Measurements from ENCODE around the gene KLHL41. TPM values are rescaled to one million over a fixed set of nuclear protein-coding genes. Genes with fewer than 3 reads are reported as not detected.
"Not testable (repeated sequence)": the region's sequence is repeated elsewhere in the genome, so short reads cannot be mapped to it uniquely, and the experiment has no call there.

KLHL41 gene
- total and polyA plus RNA-seq, 12 donors, result 0.18 to 3.1 (median 0.55) TPM

DNA sequence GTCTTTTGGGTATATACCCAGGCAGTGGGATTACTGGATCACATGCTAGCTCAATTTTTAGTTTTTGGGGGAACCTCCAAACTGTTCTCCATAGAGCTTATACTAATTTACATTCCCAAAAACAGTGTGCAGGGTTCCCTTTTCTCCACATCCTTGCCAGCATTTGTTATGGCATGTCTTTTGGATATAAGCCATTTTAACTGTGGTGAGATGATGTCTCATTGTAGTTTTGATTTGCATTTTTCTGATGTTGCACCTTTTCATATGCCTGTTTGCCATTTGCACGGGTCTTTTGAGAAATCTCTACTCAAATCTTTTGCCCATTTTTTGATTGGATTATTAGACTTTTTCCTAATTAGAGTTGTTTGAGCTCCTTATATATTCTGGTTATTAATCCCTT lies 56.2 kb downstream of the KLHL41 start:
- DNase-seq, result no peak
- Histone ChIP-seq H3K27ac (no peak overlapping the region), H3K4me1 (replicated peaks in 1 of 2) (no peaks in the 10 kb centered on the region), H3K4me3 (no peak overlapping the region), H3K36me3 (replicated peaks in 1 of 2) (no peaks in the 10 kb centered on the region), H3K27me3 (no peaks in the 10 kb centered on the region), H3K9me3 (replicated peaks in 1 of 3) (no peaks in the 10 kb centered on the region)
- intact Hi-C loops (cut with DNase I), result no loop called here
- WGBS, 4 donors, result 52 to 97% (median 96%) methylated on average over 1 of the region's 1 CpG
- TF ChIP-seq, protein P1, sequence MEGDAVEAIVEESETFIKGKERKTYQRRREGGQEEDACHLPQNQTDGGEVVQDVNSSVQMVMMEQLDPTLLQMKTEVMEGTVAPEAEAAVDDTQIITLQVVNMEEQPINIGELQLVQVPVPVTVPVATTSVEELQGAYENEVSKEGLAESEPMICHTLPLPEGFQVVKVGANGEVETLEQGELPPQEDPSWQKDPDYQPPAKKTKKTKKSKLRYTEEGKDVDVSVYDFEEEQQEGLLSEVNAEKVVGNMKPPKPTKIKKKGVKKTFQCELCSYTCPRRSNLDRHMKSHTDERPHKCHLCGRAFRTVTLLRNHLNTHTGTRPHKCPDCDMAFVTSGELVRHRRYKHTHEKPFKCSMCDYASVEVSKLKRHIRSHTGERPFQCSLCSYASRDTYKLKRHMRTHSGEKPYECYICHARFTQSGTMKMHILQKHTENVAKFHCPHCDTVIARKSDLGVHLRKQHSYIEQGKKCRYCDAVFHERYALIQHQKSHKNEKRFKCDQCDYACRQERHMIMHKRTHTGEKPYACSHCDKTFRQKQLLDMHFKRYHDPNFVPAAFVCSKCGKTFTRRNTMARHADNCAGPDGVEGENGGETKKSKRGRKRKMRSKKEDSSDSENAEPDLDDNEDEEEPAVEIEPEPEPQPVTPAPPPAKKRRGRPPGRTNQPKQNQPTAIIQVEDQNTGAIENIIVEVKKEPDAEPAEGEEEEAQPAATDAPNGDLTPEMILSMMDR (IDR thresholded peaks at IDR 0.05), result no peak
- TF ChIP-seq POLR2A (IDR thresholded peaks at IDR 0.05), result no peak

DNA sequence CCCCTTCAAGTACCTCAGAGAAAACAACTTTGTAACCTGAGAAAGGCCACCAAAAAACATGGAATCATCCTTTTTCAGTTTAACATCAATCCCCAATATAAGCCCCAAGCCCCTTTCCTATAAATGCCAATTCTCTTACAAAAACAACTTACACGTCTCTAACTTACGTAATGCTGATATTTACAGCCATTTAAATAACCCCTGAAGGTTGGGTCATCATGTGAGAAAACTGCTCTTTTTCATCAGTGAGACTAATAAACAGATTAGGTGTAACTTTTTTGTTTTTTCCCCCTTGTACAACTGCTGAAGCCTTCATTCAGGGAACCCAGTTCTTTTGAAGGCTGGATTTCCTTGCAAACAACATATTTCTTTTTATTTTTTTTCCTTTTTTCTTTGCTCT lies 60.4 kb downstream of the KLHL41 start:
- no peak overlapping the region for H3K4me3 ChIP-seq
- TF ChIP-seq, protein P1 (IDR thresholded peaks at IDR 0.05), result no peak
- no peak for TF ChIP-seq POLR2A (IDR thresholded peaks at IDR 0.05)
- WGBS, 4 donors, result 88 to 95% (median 92%) methylated on average over 2 of the region's 2 CpGs
- no peaks in the 10 kb centered on the region for H3K9me3 ChIP-seq (replicated peaks in 1 of 3)
- H3K27ac ChIP-seq, result no peak overlapping the region
- no peaks in the 10 kb centered on the region for H3K36me3 ChIP-seq (replicated peaks in 1 of 2)
- H3K4me1 ChIP-seq (replicated peaks in 1 of 2), result peaks cover 5 to 14% of the 10 kb centered on the region in 2 donors
- no peaks in the 10 kb centered on the region for H3K27me3 ChIP-seq
- no peak for DNase-seq
- intact Hi-C loops (cut with DNase I), result no loop called here

DNA sequence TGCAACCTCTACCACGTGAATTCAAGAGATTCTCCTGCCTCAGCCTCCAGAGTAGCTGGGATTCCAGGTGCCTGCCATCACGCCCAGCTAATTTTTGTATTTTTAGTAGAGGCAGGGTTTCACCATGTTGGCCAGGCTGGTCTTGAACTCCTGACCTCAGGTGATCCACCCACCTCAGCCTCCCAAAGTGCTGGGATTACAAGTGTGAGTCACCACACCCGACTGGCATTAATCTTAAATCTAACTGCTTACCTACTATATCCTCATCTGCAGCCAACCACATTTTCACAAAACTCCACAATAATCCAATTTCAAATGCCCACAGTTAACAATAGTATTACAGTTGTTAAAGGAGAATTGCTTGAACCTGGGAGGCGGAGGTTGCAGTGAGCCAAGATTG lies 61.2 kb downstream of the KLHL41 start:
- intact Hi-C loops (cut with DNase I); H3K27ac ChIP-seq; H3K36me3 ChIP-seq (replicated peaks in 1 of 2); H3K27me3 ChIP-seq; H3K9me3 ChIP-seq (replicated peaks in 1 of 3); H3K4me3 ChIP-seq; DNase-seq: not testable (repeated sequence)
- WGBS, 4 donors, result 91 to 98% (median 93%) methylated on average over 4 of the region's 4 CpGs
- H3K4me1 ChIP-seq (replicated peaks in 1 of 2), result peaks cover 5 to 14% of the 10 kb centered on the region in 2 donors

DNA sequence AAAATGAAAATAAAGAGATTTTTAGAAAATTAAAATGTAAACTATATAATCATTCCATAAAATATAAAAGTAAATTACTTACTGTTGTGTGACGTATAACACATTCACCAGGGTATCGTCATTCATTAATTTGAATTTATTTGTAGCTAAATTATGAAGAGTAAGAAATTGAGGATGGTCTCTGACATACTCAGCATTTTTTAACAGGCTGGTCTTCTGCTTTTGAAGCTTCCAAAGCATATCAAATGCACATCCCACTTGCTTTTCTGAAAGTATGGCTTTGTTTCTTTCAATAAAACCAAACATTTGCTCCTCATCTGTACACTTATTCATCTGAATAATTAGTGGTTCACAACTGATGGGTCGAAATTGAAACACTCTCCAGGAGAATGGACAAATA lies 62.1 kb downstream of the KLHL41 start:
- Histone ChIP-seq H3K36me3 (replicated peaks in 1 of 2) (no peaks in the 10 kb centered on the region), H3K27ac (no peak overlapping the region), H3K9me3 (replicated peaks in 1 of 3) (no peaks in the 10 kb centered on the region), H3K27me3 (no peaks in the 10 kb centered on the region), H3K4me1 (replicated peaks in 1 of 2) (peaks cover 5 to 14% of the 10 kb centered on the region in 2 donors), H3K4me3 (no peak overlapping the region)
- intact Hi-C loops (cut with DNase I), result no loop called here
- no peak for TF ChIP-seq POLR2A (IDR thresholded peaks at IDR 0.05)
- TF ChIP-seq, protein P1 (IDR thresholded peaks at IDR 0.05), result no peak
- DNase-seq, result no peak
- WGBS, 4 donors, result 92 to 98% (median 93%) methylated on average over 3 of the region's 3 CpGs

DNA sequence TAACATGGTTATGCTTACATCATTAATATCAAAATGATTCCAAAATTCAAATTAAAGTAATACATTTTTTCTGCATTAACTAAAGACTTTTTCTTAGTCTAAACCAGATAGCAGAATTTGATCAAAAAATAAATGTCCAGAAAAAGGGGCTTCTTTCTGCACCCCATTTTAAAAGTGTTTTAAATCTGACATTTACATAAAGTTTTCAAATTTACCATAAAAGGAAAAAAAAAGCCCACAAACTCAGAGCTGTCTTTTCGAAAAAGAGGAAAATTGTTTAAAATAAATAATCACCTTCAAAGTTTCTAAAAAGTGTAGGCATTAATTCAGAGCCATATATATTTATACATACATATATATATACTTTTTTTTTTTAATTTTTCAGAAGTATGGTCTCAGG lies 62.7 kb downstream of the KLHL41 start:
- no peak overlapping the region for H3K4me3 ChIP-seq
- TF ChIP-seq, protein P1 (IDR thresholded peaks at IDR 0.05), result no peak
- TF ChIP-seq POLR2A (IDR thresholded peaks at IDR 0.05), result no peak

More for the DNA sequence above, 62.7 kb downstream of the KLHL41 start:
- Histone ChIP-seq H3K4me1 (replicated peaks in 1 of 2) (peaks cover 5 to 14% of the 10 kb centered on the region in 2 donors), H3K9me3 (replicated peaks in 1 of 3) (no peaks in the 10 kb centered on the region), H3K27ac (no peak overlapping the region), H3K27me3 (no peaks in the 10 kb centered on the region), H3K36me3 (replicated peaks in 1 of 2) (no peaks in the 10 kb centered on the region)
- WGBS, 4 donors, result 59 to 86% (median 74%) methylated on average over 1 of the region's 1 CpG
- intact Hi-C loops (cut with DNase I), result no loop called here
- no peak for DNase-seq

All from adrenal gland (tissue), 12 donors.